GM12872 (cell line): ENCODE measurements around the gene SPACA9.

ENCODE experiments used
- CTCF ChIP-seq: IDR thresholded peaks from 3 replicates; pipeline ENCODE4 v1.5.1; 2011; ENCODE audit warnings: low read depth, mild to moderate bottlenecking, low read length, moderate library complexity; ENCODE audit not compliant: insufficient read depth

SPACA9 gene

GRCh38 chr9:132864691-132865090 lies 14.0 kb upstream of the SPACA9 start:
- TF ChIP-seq CTCF, result no peak

GRCh38 chr9:132866898-132867297 lies 11.8 kb upstream of the SPACA9 start:
- no peak for TF ChIP-seq CTCF

- TF ChIP-seq CTCF, result no peak
Measured at GRCh38 chr9:132869266-132869665, 9.4 kb upstream of the SPACA9 start.

GRCh38 chr9:132873403-132873802 lies 5.3 kb upstream of the SPACA9 start:
- TF ChIP-seq CTCF, result no peak

- TF ChIP-seq CTCF, result no peak
Measured at GRCh38 chr9:132875159-132875558, 3.5 kb upstream of the SPACA9 start.

GRCh38 chr9:132876849-132877248 lies 1.8 kb upstream of the SPACA9 start:
- TF ChIP-seq CTCF, result no peak

- no peak for TF ChIP-seq CTCF
Measured at GRCh38 chr9:132877458-132877823, 1.3 kb upstream of the SPACA9 start.
